Embryonic facial prominence (tissue), 1 donor: ENCODE data around the gene FBXO10.
"Not testable (repeated sequence)": the region's sequence is repeated elsewhere in the genome, so short reads cannot be mapped to it uniquely, and the experiment has no call there.

Experiments used
- DNase-seq: peaks from one replicate; pipeline ENCODE4 v3.0.0-alpha.2; 2016; ENCODE audit errors: extremely low spot score

Gene FBXO10

GRCh38 chr9:37551468-37551867 lies 24.7 kb downstream of the FBXO10 start:
- DNase-seq = no peak

DNA sequence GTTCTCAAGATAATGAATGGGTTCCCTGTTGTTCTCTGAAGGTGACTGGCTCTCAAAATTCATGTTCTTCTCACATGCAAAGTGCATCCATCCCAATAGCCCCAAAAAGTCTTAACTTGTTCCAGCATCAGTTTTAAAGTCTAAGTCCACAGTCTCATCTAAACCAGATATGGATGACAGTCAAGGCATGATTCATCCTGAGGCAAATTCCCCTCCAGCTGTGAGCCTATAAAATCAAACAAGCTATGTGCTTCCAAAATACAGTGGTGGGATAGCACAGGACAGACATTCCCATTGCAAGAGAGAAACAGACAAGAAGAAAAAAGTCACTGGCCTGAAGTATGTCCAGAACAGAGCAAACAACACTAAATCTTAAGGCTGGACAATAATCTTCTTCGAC lies 25.4 kb downstream of the FBXO10 start:
- no peak for DNase-seq

DNA sequence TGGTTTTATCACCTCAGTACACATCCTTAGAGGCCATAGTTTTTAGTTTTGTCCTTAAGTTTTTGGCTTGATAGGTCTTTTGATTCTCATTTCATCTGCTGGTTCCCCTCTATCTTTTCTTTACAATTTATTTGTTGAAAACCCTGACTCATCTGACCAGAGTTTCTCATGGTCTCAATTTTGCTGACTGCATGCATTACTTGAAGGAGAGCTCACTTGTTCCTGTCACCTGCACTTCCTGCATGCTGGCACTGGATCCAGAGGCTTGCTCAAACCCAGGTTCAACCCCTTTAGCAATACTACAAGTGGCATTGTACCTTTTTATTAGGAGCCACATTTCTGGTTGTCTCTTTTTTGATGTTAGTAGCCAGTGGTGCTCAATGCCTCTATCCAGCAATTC lies 26.7 kb downstream of the FBXO10 start:
- DNase-seq = no peak

DNA sequence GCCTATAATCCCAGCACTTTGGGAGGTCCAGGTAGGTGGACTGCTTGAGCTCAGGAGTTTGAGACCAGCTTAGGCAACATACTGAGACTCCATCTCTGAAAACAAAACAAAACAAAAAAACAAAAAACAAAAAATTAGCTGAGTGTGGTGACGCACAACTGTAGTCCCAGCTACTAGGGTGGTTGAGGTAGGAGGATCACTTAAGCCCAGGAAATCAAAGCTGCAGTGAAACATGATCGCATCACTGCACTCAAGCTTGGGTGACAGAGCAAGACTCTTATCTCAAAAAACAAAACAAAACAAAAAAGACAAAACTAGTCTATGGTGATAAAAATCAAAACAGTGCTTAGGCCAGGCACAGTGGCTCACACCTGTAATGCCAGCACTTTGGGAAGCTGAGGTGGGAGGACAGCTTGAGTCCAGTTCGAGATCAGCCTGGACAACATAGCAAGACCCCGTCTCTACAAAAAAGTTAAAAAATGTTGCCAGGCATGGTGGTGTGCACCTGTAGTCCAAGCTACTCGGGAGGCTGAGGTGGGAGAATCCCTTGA lies 28.8 kb downstream of the FBXO10 start:
- no peak for DNase-seq

DNA sequence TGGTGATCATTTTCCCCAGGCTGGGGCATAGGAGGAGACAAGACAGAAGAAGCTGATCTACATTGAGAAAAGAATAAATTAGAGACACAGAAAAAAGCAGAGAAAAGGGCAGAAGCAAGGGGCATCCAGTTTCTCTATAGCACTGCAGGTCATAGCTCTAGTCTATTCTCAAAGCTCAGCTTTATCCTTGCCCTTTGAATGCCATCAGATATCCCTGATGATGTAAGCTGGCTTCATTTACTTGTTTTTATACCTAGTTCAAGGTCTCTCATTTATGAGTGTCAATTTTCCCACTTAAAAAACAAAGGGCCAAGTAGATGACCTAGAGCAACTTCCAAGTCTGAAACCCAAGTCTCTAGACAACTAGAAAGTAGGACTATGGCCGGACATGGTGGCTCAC lies 32.7 kb downstream of the FBXO10 start:
- DNase-seq = no peak

DNA sequence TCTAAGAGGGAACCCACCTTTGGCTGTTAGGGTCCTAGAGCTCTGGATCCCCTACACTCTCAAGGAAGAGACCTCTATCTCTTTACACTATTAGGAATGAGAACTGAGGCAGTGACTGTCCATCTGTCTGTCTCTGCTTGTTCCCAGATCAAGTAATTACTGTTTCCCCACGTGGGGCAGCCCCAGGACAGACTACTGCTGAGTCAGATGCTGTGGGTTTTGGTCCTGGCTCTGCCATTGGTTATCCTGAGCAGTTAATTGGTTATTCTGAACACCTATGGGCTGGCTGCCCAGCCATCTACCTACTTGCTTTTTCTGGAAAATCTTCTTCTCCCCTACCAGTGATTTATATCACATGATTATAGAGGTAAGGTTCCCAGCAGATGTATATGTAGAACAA lies 33.3 kb downstream of the FBXO10 start:
- DNase-seq = no peak

DNA sequence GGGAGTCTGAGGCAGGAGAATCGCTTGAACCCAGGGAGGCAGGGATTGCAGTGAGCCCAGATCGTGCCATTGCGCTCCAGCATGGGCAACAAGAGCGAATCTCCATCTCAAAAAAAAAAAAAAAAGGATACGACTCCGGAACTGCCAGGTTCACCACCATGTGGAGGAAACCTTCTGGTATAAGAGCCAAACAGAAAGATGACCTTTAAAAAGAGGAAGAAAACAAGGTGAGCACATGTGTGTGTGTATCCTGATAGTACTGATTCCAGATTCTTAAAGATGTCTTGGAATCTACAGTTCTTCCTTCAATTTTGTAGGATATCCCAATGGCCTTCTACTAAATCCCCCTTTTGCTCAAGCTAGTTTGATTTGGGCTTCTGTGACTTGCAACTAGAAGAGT lies 33.7 kb downstream of the FBXO10 start:
- no peak for DNase-seq

GRCh38 chr9:37541465-37541864 lies 34.7 kb downstream of the FBXO10 start:
- no peak for DNase-seq

DNA sequence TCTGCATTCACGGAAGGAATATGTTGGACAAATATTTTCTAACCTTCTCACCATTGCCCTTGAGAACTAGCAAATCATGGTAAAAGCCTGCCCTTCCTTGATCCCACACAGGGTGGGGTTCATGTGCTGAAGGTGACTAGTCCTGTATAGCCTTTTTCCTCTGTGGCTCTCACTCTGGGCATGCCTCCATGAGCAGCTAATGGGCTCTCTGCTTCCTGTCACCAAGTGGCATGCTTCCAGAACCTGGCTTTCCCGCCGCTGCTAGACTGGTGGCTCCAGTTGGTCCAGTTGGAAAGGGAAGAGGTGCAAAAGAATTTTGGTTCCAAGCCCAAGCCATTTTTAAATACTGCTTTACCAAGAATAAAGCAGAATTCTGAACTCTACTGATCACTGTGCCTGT lies 35.5 kb downstream of the FBXO10 start:
- DNase-seq = no peak

- no peak for DNase-seq
These were observed 36.5 kb downstream of the FBXO10 start for GRCh38 chr9:37539634-37540033.

DNA sequence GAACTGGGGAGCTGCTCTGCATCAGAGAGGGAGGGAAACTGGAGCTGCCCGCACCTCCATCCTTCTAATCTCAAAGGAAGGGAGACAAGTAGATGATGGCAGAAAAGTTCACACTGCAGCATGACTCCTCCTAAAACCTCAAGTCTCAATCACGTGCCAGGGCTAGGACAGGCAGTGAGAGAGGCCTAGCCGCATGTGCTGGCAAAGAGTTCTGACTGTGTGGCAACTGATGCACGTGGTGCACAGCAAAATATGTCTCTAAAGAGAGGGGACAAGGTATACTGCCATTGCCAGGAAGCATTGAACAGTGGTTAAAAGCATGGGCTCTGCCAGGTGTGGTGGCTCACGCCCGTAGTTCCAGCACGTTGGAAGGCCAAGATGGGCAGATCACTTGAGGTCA lies 38.1 kb downstream of the FBXO10 start:
- DNase-seq = no peak

DNA sequence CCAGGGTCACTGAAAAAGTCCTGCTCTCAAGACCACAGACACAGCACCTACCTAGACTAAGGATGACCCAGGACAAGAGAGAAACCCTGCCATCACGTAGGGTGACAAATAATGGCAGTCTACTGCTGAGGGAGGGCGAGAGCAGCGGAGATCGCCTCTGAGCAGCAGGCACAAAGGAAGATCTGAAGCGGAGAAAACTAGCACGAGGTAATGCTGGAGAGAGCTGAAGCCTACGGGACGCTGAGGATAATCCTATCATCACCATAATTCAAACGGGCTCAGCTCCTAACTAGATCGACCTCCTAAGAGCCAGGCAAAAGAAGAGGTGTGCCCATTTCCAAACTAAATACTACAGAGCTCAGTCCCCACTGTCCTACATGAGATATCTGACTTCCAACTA lies 41.3 kb downstream of the FBXO10 start:
- DNase-seq = no peak

- DNase-seq = no peak
These were observed 41.8 kb downstream of the FBXO10 start for GRCh38 chr9:37534412-37534811.

DNA sequence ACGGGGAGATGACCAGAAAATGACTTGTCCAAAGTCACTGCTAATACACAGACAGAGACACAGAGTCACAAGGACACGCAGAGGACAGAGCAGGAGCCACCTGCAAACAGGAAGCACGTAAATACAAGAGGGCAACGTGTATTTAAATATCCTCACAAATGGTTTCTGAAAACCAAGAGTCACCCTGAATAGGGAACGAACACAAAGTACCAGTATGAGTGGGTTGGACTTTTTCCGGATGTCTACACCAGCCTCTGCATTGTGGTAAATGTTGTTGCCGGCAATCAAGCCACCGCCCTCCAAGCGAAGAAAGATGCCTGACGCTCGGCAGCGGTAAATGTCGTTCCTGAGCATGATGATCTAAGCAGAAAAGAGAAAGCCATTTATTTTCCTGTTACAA lies 44.5 kb downstream of the FBXO10 start:
- no peak for DNase-seq

DNA sequence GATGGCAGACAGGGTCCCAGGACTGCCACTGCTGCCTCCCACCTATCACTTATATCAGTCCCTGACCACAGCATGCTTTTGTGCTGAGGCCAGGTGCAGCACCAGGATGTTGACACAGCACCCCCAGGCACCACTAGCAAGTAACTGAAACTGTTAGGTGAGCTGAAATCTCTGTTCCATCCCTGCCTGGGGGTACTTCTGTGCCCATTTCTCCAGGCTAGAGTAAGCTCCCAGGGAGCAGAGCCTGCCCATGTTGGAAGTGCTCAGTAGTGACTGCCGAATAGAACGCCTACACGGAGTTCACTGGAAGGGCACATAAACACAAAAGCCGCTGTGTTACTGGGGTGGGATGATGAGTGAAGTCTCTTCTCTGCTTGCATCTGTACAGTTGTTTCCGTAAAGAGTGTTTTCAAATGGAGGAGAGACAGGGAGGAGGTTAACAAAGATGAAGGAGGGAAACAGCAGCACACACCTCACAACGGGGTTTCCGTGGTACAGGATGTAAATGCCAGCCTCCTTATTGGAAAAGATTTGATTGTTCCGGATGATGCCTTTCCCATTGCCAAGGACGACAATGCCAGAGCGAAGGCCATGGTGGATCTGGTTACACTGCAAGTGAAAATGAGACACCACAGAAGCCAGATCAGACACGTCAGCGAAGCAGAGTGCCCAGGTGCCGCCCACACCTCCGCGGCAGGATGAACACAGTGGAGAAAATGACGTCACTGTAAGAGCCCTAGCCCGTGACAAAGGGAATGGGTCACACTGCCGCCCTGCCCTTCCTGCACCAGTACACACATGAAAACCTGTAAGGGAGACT lies 47.3 kb downstream of the FBXO10 start:
- DNase-seq = no peak

- DNase-seq = no peak
These were observed 52.3 kb downstream of the FBXO10 start for GRCh38 chr9:37523916-37524315.

DNA sequence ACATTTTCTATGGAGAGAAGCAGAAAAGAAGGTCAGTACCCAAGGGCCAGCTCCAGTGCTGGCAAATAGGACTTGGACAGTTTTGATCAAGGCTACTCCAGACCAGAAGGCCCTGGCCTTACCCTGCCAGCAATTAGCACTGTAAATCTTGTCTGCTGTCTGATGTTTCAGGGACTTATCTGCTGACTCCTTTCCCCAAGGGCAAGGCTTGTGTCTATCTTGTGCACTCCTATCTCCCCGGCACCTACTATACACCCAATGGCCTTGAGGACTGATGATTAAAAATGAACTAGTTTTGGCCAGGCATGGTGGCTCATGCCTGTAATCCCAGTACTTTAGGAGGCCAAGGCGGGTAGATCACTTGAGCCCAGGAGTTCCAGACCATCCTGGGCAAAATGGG lies 53.2 kb downstream of the FBXO10 start:
- DNase-seq = no peak

- DNase-seq = no peak
These were observed 55.1 kb downstream of the FBXO10 start for GRCh38 chr9:37521111-37521510.

DNA sequence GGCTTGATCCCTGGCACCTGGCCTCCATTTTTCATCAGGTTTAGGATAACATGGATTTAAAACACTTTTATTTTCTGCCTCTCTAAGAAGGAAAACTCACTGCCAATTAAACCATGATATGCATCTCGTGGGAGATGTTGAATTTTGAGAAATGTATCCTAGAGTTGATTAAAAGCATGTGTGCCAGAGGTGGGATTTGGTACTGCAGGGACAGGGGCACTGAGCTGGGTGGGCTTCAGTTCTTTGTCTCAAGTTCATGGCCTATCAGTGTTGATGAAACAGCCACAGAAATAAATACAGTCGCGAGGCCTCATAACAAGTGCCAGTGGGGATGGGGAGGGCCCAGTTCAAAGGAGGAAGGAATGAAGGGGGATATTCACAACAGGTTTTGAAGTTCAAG lies 55.5 kb downstream of the FBXO10 start:
- no peak for DNase-seq

GRCh38 chr9:37517923-37518322 lies 58.3 kb downstream of the FBXO10 start:
- no peak for DNase-seq

- no peak for DNase-seq
These were observed 60.4 kb downstream of the FBXO10 start for GRCh38 chr9:37515620-37516258.

GRCh38 chr9:37514999-37515398 lies 61.2 kb downstream of the FBXO10 start:
- no peak for DNase-seq

DNA sequence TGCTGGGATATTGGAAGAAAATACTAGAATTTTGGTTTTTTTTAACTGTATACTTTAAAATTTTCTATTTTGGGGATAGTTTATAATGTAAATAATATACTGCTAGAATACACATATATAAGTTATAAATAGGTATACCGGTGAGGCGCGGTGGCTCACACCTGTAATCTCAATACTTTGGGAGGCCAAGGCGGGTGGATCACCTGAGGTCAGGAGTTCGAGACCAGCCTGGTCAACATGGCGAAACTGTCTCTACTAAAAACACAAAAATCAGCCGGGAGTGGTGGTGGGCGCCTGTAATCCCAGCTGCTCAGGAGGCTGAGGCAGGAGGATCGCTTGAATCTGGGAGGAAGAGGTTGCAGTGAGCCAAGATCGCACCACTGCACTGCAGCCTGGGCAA lies 61.8 kb downstream of the FBXO10 start:
- DNase-seq = not testable (repeated sequence)
